NB4 (cell line): ENCODE measurements around the gene ARHGEF12.

ENCODE experiments used
- CTCF ChIP-seq: IDR thresholded peaks from one replicate; pipeline ENCODE4 v1.5.1; 2012; ENCODE audit warnings: low read depth, low read length
- MAX ChIP-seq: IDR thresholded peaks from 2 replicates; pipeline ENCODE4 v1.6.1; 2011; ENCODE audit warnings: low read depth, low read length
- MYC ChIP-seq: IDR thresholded peaks from 2 replicates; pipeline ENCODE4 v1.6.1; 2011; ENCODE audit warnings: low read depth, low read length
- POLR2A ChIP-seq: IDR thresholded peaks from 2 replicates; pipeline ENCODE4 v1.6.1; 2011; ENCODE audit warnings: mild to moderate bottlenecking; ENCODE audit not compliant: insufficient read length; ENCODE audit errors: extremely low read depth

- no peak for TF ChIP-seq CTCF
- no peak for TF ChIP-seq POLR2A
- no peak for TF ChIP-seq MAX
- TF ChIP-seq MYC = no peak
These were observed 137.3 kb downstream of the ARHGEF12 start for GRCh38 chr11:120473503-120473902.
